H1 (cell line): ENCODE data around the gene LMTK3. TPM values are rescaled to one million over a fixed set of nuclear protein-coding genes. Genes with fewer than 3 reads are reported as not detected.

ENCODE experiments used
- BACH1 ChIP-seq: IDR thresholded peaks from 2 replicates; pipeline ENCODE4 v1.6.1; 2012; ENCODE audit warnings: low read length, improper control_type of control experiment
- CHD7 ChIP-seq: fragments of 300-600 bp; sonication (generic); IDR thresholded peaks from 2 replicates; pipeline ENCODE4 v1.7.1; 2012; ENCODE audit warnings: low read length, moderate library complexity, mild to moderate bottlenecking, inconsistent platforms; ENCODE audit not compliant: insufficient replicate concordance
- E2F6 ChIP-seq: IDR thresholded peaks from 2 replicates; pipeline ENCODE4 v1.6.1; 2012; ENCODE audit warnings: inconsistent platforms
- EGR1 ChIP-seq: IDR thresholded peaks from 2 replicates; pipeline ENCODE4 v1.6.1; 2011; ENCODE audit warnings: low read depth, low read length, borderline replicate concordance
- GTF2F1 ChIP-seq: IDR thresholded peaks from 2 replicates; pipeline ENCODE4 v1.6.1; 2012; ENCODE audit warnings: low read depth, low read length, improper control_type of control experiment, borderline replicate concordance
- HDAC2 ChIP-seq, 2 experiments: fragments of 300-600 bp in 1 of 2; sonication (generic) in 1 of 2; IDR thresholded peaks; 2 replicates each; pipeline ENCODE4 v1.6.1; 2011 to 2012; ENCODE audit warnings: low read depth in 2 of 2, low read length in 2 of 2, mild to moderate bottlenecking in 2 of 2, moderate library complexity in 2 of 2, borderline replicate concordance in 1 of 2, inconsistent platforms in 1 of 2
- NRF1 ChIP-seq: IDR thresholded peaks from 2 replicates; pipeline ENCODE4 v1.6.1; 2011; ENCODE audit warnings: mild to moderate bottlenecking, low read depth, low read length, improper control_type of control experiment
- PHF8 ChIP-seq: fragments of 200-600 bp; sonication (generic); conservative IDR thresholded peaks from 2 replicates; pipeline ENCODE4 v1.7.1; 2012; ENCODE audit warnings: low read depth, mild to moderate bottlenecking, inconsistent platforms, low read length, moderate library complexity
- TAF7 ChIP-seq: optimal IDR thresholded peaks from 2 replicates; pipeline ENCODE3; 2011; ENCODE audit warnings: low read depth, mild to moderate bottlenecking, inconsistent platforms, low read length, moderate library complexity, borderline replicate concordance
- polyA plus RNA-seq, 7 experiments: library from polyadenylated mRNA; depleted of rRNA in 3 of 7; stranded (reverse) in 5 of 7; unstranded in 2 of 7; fragments of >200 nt in 5 of 7; fragments of 200-250 nt in 2 of 7; gene quantifications; 1 replicate in 5 of 7; 2 replicates in 1 of 7; 4 replicates in 1 of 7; pipeline versions ENCODE4 v1.2.1 to v1.2.3, GENCODE V29; 2011 to 2013; ENCODE audit warnings: missing spikeins in 2 of 7, mixed read lengths in 2 of 7
- total RNA-seq: library from RNA; stranded (reverse); fragmentation: NEBNext Ultra II Directional; extraction: Animal tissue kit (Norgen Biotek cat#: 25700); gene quantifications from 2 replicates; pipeline ENCODE4 v1.2.1, GENCODE V29; 2021

The LMTK3 gene
- total and polyA plus RNA-seq, 2 of the 8 experiments (the other 6 are each of a cell fraction or from before 2014, with no cell fraction given): 2.7 to 12.4 TPM

GRCh38 chr19:48502350-48503018 is 9.2 kb downstream of the LMTK3 start (continued):
- TF ChIP-seq PHF8 (no peak), TAF7 (no peak), E2F6 (no peak), CHD7 (no peak), BACH1 (no peak), GTF2F1 (no peak), HDAC2 (IDR thresholded peaks at IDR 0.05; ENCODE audit: borderline replicate concordance in 1 of 2, low read depth in 2 of 2, low read length in 2 of 2) (no peak), NRF1 (no peak), EGR1 (no peak)
